Lung microvascular endothelial cell (primary cell): ENCODE measurements around the gene CKAP2. TPM values are rescaled to one million over a fixed set of nuclear protein-coding genes. Genes with fewer than 3 reads are reported as not detected.
"Not testable (repeated sequence)": the region's sequence is repeated elsewhere in the genome, so short reads cannot be mapped to it uniquely, and the experiment has no call there.

ENCODE experiments used
- DNase-seq, 2 donors: peaks; one replicate each; pipeline versions ENCODE4 v3.0.0 to v3.0.0-alpha.2; 2010; ENCODE audit warnings: low read depth in 2 of 2
- total RNA-seq: library from RNA; depleted of rRNA; stranded (reverse); fragments of >200 nt; gene quantifications from 2 replicates; pipeline ENCODE4 v1.2.1, GENCODE V29; 2014

CKAP2 gene
- total RNA-seq, 1 donor from 2014 or later = 9.5 TPM

DNA sequence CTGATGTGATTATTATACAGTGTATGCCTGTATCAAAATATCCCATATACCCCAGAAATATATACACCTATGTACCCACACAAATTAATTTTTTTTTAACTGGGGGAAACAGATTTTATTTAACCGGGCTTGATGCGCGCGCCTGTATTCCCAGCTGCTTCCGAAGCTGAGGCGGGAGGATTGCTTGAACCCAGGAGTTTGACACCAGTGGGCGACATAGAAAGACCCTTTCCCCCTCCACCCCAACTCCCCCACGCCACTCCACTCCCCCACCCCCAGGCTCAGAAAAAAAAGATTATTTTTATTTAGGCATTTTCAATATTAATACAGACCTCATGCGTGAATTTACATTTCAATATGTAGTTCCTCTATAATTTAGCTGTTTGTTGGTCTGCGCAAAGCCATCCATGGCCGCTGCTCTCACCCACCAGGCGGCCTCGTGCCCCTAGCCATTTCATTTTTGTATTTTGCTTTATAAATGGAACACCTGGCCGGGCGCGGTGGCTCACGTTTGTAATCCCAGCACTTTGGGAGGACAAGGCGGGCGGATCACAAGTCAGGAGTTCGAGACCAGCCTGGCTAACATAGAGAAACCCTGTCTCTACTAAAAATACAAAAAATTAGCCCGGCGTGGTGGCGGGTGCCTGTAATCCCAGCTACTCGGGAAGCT lies 4.0 kb upstream of the CKAP2 start:
- DNase-seq = no peak

DNA sequence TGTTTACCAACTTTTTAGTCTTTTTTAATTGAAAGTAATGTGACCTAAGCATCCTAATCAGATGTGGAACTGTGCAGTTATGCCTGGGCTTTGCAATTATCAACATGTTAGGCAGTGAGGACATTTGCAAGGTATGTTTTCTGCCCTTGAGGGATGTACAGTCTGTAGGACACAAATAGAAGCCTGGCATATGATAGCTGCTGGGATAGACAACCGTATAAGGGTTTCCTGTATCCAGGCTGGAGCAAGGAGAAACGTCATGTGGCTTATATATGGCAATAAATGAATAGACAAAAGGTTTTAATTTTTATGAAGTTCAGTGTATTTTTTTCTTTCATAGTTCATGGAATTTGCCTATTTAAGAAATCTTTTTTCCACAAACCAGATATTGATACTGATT lies 2.8 kb upstream of the CKAP2 start:
- no peak for DNase-seq

DNA sequence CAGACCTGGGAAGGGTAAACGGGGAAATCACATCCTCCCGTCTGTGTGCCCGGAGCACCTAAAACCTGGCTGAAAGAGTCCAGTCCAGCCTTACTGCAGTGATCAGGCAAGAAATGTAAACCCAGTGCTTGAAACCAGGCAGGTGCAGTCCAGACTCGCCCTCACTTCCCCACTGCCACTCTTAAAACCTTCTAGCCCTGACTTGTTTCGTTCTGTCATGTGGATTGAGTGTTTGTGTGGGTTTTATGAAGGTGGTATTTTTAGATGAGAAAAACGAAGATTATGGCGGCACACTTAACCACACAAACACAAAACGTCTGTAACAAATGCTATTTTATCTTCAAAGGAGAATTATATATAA lies 839 bp upstream of the CKAP2 start:
- DNase-seq = peak; percentile 16 to 27

DNA sequence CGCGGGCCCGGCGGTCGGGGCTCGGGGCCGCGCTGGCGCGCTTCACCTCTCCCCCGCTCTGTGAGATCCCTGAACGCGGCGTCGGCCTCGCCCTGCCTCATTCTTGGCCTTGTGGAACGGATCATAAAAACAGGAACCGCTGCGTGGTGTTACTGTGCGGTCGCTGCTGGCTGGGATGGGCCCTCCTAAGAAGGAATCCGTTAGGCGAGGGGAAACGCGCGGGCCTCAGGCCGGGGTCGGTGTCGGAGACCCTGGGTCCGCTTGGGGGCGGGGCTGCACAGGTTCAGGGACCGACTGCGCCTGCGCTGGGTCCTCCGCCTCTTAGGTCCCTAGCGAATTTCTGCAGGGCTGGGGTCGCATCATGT lies 381 bp downstream of the CKAP2 start:
- peak; percentile 75 to 88 for DNase-seq

DNA sequence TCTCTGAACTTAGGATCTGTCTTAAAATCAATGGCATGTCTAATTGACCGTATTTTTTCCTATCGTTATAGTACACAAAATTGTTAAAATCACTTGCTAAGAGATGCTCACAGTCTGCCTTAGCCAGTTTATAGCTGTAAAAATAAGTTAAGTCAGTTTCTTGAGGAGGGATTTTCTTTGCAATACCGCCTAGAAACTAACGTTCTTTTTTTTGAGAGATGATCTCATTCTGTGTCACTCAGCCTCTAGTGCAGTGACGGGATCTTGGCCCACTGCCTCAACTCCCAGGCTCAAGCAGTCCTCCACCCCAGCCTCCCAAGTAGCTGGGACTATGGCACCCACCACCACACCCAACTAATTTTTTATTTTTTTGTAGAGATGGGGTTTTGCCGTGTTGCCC lies 4.4 kb downstream of the CKAP2 start:
- peak in 1 of 2 donors; percentile 78 for DNase-seq

DNA sequence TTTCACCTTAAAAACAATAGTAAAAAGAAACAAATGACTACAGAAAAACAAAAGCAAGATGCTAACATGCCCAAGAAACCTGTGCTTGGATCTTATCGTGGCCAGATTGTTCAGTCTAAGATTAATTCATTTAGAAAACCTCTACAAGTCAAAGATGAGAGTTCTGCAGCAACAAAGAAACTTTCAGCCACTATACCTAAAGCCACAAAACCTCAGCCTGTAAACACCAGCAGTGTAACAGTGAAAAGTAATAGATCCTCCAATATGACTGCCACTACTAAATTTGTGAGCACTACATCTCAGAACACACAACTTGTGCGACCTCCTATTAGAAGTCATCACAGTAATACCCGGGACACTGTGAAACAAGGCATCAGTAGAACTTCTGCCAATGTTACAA lies 6.0 kb downstream of the CKAP2 start:
- no peak for DNase-seq

DNA sequence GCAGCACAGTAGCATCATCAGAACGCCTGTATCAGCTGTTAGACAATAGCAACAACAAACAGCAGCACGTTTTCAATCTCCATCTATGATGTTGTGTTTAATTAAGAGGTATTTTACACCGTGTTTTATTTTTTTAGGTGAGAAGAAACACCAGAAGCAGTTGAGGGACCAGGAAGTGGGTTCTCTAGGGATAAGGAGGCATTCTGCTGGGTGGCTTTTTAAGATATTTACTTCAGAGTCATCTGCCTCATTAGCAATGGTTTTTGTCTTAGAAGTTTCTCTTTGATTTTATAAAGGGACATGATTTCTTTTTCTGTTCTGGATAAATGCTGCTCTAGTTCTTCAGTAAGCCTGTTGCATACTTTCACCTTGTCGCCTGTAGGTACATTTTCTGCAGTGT lies 8.2 kb downstream of the CKAP2 start:
- no peak for DNase-seq

DNA sequence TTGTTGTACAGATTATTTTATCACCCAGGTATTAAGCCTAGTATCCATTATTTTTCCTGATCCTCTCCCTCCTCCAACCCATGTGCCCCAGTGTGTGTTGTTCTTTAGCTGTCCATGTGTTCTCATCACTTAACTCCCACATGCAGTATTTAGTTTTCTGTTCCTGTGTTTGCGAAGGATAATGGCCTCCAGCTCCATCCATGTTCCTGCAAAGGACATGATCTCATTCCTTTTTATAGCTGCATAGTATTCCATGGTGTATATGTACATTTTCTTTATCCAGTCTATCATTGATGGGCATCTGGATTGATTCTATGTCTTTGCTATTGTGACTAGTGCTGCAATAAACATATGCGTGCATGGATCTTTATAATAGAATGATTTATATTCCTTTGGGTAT lies 13.2 kb downstream of the CKAP2 start:
- not testable (repeated sequence) for DNase-seq

DNA sequence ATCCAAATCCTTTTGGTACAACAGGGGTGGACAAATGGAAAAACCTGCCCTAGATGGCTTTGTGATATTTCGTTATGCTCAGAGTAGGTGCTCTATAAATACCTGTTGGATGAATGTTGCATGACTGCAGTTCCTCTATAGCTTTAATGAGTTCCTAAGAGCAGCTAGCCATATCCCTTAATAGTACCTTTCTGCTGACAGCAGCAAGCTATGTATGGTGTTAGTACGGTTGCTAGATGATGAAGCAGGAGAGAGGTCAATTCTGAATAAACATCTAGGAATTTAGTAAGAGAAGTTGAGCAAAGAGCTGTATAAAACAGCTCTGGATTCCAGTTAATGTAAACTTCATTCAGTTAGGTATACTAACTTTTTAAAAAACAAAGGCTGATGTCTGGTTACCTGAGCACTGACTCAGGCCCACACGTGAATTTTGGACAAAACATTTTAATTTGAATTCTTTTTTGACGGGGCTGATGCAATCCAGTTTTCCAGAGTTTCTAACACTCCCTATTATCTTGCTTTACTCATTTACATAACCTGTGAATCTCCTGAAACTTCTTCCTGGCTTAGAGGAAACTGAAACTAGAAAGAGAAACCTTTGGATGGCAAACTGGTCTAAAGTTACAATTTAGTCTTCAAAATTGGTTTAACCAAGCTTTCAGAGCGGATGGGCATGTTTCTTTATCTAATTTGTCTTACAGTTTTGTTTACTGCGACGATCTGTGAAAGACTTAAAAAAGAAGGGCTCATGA lies 25.6 kb downstream of the CKAP2 start:
- DNase-seq = not testable (repeated sequence)

DNA sequence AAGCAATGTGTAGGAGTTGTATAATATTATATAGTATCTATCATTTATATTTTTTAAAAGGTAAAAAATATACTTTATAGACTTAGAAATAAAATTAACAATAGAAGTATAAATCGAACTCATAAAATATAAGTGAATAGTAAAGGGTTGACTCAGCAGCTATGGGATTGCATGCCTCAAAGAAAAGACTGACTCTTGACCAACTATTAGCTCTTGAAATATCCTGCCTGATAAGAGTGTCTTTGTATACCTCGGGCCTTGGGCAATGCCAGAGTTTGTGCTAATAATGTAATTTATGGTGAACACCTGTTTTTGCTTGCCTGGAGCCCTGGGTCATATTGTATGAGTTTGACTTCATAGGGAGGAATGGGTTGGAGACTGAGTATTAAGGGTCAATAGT lies 31.8 kb downstream of the CKAP2 start:
- DNase-seq = not testable (repeated sequence)

DNA sequence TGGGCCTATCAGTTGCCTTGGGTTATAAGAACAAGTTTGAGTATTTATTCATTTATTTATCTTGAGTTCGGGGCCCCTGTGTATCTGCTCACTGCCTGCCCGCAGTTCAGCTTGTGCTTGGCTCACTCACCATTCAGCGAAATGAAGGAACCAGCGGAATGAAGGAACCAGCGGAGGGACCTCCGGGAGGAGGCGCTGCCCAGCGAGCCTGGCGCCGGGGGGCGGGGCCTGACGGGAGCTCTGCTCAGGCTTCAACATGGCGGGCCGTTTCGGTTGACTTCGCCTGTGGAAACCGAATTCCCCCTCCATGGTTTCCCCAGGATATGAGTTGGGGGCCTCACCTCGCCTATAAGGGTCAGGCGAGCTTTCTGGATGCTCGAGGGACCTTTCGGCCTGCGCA lies 33.5 kb downstream of the CKAP2 start:
- not testable (repeated sequence) for DNase-seq

DNA sequence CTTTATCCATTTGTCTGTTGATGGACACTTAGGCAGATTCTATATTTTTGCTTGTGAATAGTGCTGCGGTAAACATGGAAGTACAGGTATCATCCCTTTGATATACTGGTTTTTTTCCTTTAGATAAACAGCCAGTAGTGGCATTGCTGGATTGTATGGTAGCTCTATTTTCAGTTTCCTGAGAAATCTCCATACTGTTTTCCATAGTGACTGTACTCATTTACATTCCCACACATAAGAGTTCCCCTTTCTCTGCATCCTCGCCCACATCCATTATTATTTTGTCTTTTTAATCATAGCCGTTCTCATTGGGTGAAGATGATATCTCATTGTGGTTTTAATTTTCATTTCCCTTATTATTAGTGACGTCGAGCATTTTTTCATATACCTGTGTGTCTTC lies 35.7 kb downstream of the CKAP2 start:
- DNase-seq = not testable (repeated sequence)

DNA sequence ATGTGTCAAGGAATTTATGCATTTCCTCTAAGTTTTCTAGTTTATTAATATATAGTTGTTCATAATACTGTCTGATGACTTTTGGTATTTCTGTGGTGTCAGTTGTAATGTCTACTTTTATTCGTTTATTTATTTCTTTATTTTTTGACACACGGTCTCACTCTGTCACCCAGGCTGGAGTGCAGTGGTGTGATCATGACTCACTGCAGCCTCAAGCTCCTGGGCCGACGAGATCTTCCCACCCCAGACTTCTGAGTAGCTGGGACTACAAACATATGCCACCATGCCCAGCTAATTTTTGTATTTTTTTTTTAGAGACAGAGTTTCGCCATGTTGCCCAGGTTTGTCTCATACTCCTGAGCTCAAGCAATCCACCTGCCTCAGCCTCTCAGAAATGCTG lies 39.0 kb downstream of the CKAP2 start:
- DNase-seq = not testable (repeated sequence)

DNA sequence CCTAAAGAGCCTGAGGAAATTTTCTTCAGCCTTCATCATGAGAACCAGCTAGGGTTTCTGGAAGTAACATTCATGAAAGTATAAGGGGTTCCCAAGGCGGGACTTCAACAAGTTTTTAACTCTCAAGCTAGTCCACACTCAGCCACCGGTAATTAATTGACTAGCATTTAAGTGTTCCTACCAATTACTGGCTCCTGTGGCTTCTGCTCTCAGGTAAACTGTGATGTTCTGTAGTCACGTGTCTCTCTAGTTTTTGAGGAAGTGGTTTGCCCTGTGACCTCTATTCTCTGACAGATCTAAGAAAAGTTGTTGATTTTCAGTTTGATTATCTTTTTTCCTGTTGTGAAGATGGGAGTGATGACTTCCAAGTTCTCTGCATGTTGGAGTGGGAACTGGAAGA lies 42.7 kb downstream of the CKAP2 start:
- DNase-seq = not testable (repeated sequence)

DNA sequence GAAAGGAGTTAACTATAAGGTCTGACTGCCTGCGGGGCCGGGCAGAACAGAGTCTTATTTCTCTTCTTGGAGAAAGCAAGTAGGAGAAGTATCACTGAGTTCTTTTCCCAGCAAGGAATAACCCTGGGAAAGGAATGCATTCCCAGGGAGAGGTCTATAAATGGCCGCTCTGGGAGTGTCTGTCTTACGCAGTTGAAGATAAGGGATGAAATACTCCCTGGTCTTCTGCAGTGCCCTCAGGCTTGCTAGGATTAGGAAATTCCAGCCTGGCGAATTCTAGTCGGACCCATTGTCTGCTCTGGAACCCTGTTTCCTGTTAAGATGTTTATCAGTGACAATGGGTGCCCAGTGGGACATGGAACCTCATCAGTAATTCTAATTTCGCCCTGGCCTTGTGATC lies 47.0 kb downstream of the CKAP2 start:
- not testable (repeated sequence) for DNase-seq

DNA sequence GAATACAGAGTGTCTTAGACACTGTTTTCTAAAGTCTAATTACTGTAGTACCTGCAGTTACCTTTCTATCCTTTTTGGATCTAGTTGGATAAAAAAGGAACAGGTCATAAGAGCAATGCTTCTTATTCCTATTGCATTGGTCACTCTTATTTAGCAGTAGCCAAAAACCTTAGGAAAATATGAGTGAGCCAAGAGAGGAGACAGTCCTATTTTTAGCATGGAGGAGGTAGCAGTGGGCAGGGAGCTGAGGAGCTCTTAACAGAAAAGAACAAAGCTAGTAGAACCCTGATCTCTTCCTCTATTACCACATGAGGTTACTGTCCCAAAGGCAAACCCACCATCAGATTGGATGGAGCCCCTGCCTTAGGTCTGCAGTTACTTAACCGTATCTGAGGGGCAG lies 50.6 kb downstream of the CKAP2 start:
- DNase-seq = not testable (repeated sequence)

DNA sequence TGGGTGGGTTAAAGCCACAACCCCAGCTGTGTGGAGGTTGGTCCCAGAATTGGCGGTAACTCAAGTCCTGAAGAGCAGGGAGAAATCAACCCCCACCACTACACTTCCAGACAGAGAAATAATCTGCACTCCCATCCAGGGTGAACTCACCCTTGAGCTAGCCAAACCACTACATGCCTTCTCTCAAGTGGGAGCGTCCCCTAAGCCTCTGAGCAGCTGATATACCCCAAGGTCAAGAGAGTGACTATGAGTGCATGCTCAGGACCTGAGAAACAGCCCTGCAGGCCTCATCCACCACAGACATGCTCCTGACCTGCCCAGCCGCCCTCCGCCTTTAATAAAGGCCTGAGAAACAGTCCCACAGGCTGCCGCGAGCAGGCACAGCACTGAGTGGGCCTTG lies 54.3 kb downstream of the CKAP2 start:
- DNase-seq = not testable (repeated sequence)

DNA sequence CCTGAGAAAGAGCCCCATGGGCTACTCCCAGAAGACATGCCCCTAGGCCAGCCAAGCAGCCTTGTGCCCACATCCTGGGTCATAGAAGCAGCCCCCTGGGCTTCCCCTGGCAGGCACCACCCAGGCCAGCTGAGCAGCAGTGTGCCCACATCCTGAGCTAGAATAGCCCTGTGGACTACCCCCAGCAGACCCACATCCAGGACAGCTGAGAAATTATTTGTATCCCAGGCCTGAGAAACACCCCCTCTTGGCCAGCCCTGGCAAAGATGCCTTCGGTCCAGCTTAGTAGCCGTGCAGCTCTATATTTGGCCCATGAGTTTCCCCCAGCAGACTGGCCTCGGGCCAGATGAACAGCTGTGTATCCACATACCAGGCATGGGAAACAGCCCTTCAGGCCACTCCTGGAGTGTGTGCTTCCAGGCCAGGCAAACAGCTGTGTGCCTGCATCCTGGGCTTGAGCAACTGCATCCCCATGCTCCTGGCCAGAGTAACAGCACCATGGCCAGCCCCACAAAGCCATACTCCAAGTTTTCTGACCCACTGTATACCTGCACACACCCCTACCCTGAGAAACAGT lies 55.0 kb downstream of the CKAP2 start:
- DNase-seq = not testable (repeated sequence)

DNA sequence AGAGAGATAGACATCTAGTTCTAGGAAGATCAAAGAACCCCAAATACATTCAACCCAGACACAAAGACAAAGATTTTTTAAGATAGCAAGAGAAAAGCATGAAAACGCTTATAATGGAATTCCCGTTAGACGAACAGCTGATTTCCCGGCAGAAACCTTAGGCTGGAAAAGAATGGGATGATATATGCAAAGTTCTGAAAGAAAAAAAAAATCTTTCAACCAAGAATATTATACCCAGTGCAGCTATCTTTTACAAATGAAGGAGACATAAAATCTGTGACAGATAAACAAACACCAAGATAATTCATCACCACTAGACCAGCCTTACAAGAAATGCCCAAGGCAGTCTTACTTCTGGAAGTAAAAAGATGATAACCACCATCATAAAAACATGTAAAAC lies 56.3 kb downstream of the CKAP2 start:
- not testable (repeated sequence) for DNase-seq

DNA sequence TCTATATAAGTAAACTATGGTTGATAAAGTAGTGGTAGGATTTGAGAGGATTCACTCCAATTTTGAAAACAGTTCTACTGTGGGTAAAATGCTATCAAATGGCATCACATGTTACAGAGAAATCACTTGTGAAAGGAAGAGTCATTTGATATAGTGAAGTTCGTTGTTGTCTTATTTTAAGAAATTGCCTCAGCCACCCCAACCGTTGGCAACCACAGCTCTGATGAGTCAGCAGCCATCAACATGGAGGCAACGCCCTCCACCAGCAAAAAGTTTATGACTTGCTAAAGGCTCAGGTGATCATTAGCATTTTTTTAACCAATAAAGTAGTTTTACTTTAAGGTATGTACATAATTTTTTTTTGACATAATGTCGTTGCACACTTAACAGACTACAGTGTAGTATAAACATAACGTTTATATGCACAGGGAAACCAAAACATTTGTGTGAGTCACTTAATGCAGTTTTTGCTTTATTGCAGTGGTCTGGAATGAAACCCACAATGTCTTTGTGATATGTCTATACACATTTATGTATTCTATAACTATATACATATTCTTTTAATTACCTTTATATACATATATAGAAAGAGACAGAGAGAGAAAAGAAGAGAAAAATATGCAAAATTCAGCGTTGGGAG lies 58.8 kb downstream of the CKAP2 start:
- DNase-seq = peak in 1 of 2 donors; percentile 3

DNA sequence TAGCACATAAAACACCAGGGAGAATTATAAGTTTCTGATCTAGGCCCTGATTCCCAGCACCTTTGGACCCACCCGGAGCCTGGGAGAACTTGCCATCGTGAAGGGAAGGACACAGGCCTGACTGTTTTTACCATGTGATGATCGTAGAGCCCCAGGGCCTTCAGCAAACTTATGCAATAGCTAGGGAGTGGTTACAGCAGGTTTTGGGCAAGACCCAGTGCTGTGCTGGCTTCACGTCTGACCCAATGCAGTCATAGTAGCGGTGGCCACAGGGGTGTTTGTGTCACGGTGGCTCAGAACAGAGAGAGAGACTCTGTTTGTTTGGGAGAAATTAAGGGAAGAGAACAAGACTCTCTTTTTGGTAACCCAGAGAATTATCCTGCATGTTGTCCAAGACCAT lies 68.0 kb downstream of the CKAP2 start:
- not testable (repeated sequence) for DNase-seq
